Measurements from ENCODE around the gene MCF2L. TPM values are rescaled to one million over a fixed set of nuclear protein-coding genes. Genes with fewer than 3 reads are reported as not detected.

Gene MCF2L
- total and polyA plus RNA-seq, 2 experiments from 2014 or later = 4.8 to 25.6 TPM

- H3K4me3 ChIP-seq = no peak overlapping the region
- no peak for TF ChIP-seq CREB1 (CRISPR knock-in tag; IDR thresholded peaks at IDR 0.05; ENCODE audit: low read depth)
- Mint-ChIP-seq H3K4me3 (no peak overlapping the region), H3K27ac (no peak overlapping the region), H3K27me3 (ENCODE audit: insufficient read depth, low read depth, poor library complexity) (no peaks in the 10 kb centered on the region), H3K36me3 (ENCODE audit: low read depth) (no peaks in the 10 kb centered on the region), H3K4me1 (peaks cover 16% of the 10 kb centered on the region), H3K9me3 (no peaks in the 10 kb centered on the region)
- no peaks in the 10 kb centered on the region for H3K36me3 ChIP-seq (ENCODE audit: insufficient read depth)
- no peaks in the 10 kb centered on the region for H3K9me2 ChIP-seq (ENCODE audit: insufficient read depth)
- no peak overlapping the region for H3K4me2 ChIP-seq
- no peaks in the 10 kb centered on the region for H3K79me2 ChIP-seq (replicated peaks; ENCODE audit: insufficient read depth)
- no peaks in the 10 kb centered on the region for H4K20me1 ChIP-seq (replicated peaks; ENCODE audit: insufficient read depth)
- DNase-seq (ENCODE audit: low spot score) (no peak), ATAC-seq (no peak)
- H3K27me3 ChIP-seq (ENCODE audit: insufficient read depth) = no peaks in the 10 kb centered on the region
- 0 out of 2 replicates have a peak, but pooled peaks cover 4% of the 10 kb centered on the region for H3F3A ChIP-seq (replicated peaks; ENCODE audit: low read depth)
- peaks cover 8% of the 10 kb centered on the region; the same call in 1 of the 2 replicates for H3K4me1 ChIP-seq (ENCODE audit: insufficient read depth)
- no peak overlapping the region for H2AFZ ChIP-seq
- H3K27ac ChIP-seq (ENCODE audit: low read depth) = no peak overlapping the region
These were observed 55.5 kb downstream of the MCF2L start for GRCh38 chr13:113024466-113024865.

GRCh38 chr13:113026391-113026910, 57.4 kb downstream of the MCF2L start:
- 0 out of 2 replicates have a peak, but pooled peaks cover 4% of the 10 kb centered on the region for H3F3A ChIP-seq (replicated peaks; ENCODE audit: low read depth)
- Mint-ChIP-seq H3K27ac (no peak overlapping the region), H3K27me3 (ENCODE audit: insufficient read depth, low read depth, poor library complexity) (peaks cover 5% of the 10 kb centered on the region), H3K4me3 (no peak overlapping the region), H3K36me3 (ENCODE audit: low read depth) (peaks cover 3% of the 10 kb centered on the region; the same call in 1 of the 3 replicates), H3K9me3 (peaks cover 5% of the 10 kb centered on the region; the same call in 2 of the 3 replicates), H3K4me1 (peaks cover 16% of the 10 kb centered on the region)
- no peak for TF ChIP-seq STAT1 (IDR thresholded peaks at IDR 0.05; ENCODE audit: unreplicated experiment)
- TF ChIP-seq, protein P1, sequence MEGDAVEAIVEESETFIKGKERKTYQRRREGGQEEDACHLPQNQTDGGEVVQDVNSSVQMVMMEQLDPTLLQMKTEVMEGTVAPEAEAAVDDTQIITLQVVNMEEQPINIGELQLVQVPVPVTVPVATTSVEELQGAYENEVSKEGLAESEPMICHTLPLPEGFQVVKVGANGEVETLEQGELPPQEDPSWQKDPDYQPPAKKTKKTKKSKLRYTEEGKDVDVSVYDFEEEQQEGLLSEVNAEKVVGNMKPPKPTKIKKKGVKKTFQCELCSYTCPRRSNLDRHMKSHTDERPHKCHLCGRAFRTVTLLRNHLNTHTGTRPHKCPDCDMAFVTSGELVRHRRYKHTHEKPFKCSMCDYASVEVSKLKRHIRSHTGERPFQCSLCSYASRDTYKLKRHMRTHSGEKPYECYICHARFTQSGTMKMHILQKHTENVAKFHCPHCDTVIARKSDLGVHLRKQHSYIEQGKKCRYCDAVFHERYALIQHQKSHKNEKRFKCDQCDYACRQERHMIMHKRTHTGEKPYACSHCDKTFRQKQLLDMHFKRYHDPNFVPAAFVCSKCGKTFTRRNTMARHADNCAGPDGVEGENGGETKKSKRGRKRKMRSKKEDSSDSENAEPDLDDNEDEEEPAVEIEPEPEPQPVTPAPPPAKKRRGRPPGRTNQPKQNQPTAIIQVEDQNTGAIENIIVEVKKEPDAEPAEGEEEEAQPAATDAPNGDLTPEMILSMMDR (conservative IDR thresholded peaks at IDR 0.05; ENCODE audit: low read depth in 2 of 2) = no peak
- H3K79me2 ChIP-seq (replicated peaks; ENCODE audit: insufficient read depth) = no peaks in the 10 kb centered on the region
- peaks cover 8% of the 10 kb centered on the region; the same call in 1 of the 2 replicates for H3K4me1 ChIP-seq (ENCODE audit: insufficient read depth)
- H3K27ac ChIP-seq (ENCODE audit: low read depth) = no peak overlapping the region
- H3K9me2 ChIP-seq (ENCODE audit: insufficient read depth) = no peaks in the 10 kb centered on the region
- H2AFZ ChIP-seq = no peak overlapping the region
- no peaks in the 10 kb centered on the region for H3K36me3 ChIP-seq (ENCODE audit: insufficient read depth)
- ATAC-seq (no peak), DNase-seq (ENCODE audit: low spot score) (no peak)
- no peak overlapping the region for H3K4me2 ChIP-seq
- no peak overlapping the region for H3K4me3 ChIP-seq
- H4K20me1 ChIP-seq (replicated peaks; ENCODE audit: insufficient read depth) = no peaks in the 10 kb centered on the region
- no peaks in the 10 kb centered on the region for H3K27me3 ChIP-seq (ENCODE audit: insufficient read depth)

- Mint-ChIP-seq H3K9me3 (peaks cover 8% of the 10 kb centered on the region), H3K4me1 (peaks cover 16% of the 10 kb centered on the region), H3K4me3 (no peak overlapping the region), H3K27me3 (ENCODE audit: insufficient read depth, low read depth, poor library complexity) (peaks cover 10% of the 10 kb centered on the region), H3K36me3 (ENCODE audit: low read depth) (peaks cover 8% of the 10 kb centered on the region), H3K27ac (no peak overlapping the region)
- no peak overlapping the region for H3K4me3 ChIP-seq
- no peaks in the 10 kb centered on the region for H4K20me1 ChIP-seq (replicated peaks; ENCODE audit: insufficient read depth)
- H3F3A ChIP-seq (replicated peaks; ENCODE audit: low read depth) = 0 out of 2 replicates have a peak, but pooled peaks cover 4% of the 10 kb centered on the region
- no peaks in the 10 kb centered on the region for H3K36me3 ChIP-seq (ENCODE audit: insufficient read depth)
- no peak overlapping the region for H2AFZ ChIP-seq
- H3K9me2 ChIP-seq (ENCODE audit: insufficient read depth) = no peaks in the 10 kb centered on the region
- H3K27me3 ChIP-seq (ENCODE audit: insufficient read depth) = no peaks in the 10 kb centered on the region
- no peak overlapping the region for H3K27ac ChIP-seq (ENCODE audit: low read depth)
- no peak for ATAC-seq
- no peak for DNase-seq (ENCODE audit: low spot score)
- peaks cover 8% of the 10 kb centered on the region; the same call in 1 of the 2 replicates for H3K4me1 ChIP-seq (ENCODE audit: insufficient read depth)
- no peak overlapping the region for H3K4me2 ChIP-seq
- no peaks in the 10 kb centered on the region for H3K79me2 ChIP-seq (replicated peaks; ENCODE audit: insufficient read depth)
- no peak for TF ChIP-seq EZH2 (IDR thresholded peaks at IDR 0.05; ENCODE audit: low read depth, unreplicated experiment)
- no peak for TF ChIP-seq STAT1 (IDR thresholded peaks at IDR 0.05; ENCODE audit: unreplicated experiment)
- TF ChIP-seq NANOG (IDR thresholded peaks at IDR 0.05; ENCODE audit: borderline replicate concordance) = no peak
- TF ChIP-seq, protein P1 (conservative IDR thresholded peaks at IDR 0.05; ENCODE audit: low read depth in 2 of 2) = no peak
- TF ChIP-seq POLR2AphosphoS5 (IDR thresholded peaks at IDR 0.05; ENCODE audit: low read depth) = no peak
These were observed 58.1 kb downstream of the MCF2L start for GRCh38 chr13:113027095-113027494.
